WERI-Rb-1 (cell line): Measurements from ENCODE around the gene PIP5K1C.

Experiments
- DNase-seq: peaks from one replicate; pipeline ENCODE4 v3.0.0-alpha.2; 2020
- H3K27ac ChIP-seq: fragments of 250-450 bp; sonication (Bioruptor Pico); 2 replicates; pipeline ENCODE4 v1.5.1; 2020; ENCODE audit warnings: mild to moderate bottlenecking, moderate library complexity
- H3K27me3 ChIP-seq: fragments of 250-450 bp; sonication (Bioruptor Pico); 2 replicates; pipeline ENCODE4 v1.5.1; 2021; ENCODE audit warnings: mild to moderate bottlenecking, low read depth, moderate library complexity; ENCODE audit not compliant: insufficient read depth, severe bottlenecking
- H3K36me3 ChIP-seq: fragments of 250-450 bp; sonication (Bioruptor Pico); 2 replicates; pipeline ENCODE4 v1.5.1; 2020; ENCODE audit warnings: mild to moderate bottlenecking, moderate library complexity
- H3K4me3 ChIP-seq: 2 replicates; pipeline ENCODE4 v1.5.1; 2011; ENCODE audit warnings: low read depth, mild to moderate bottlenecking, control low read depth, low read length
- H3K9me3 ChIP-seq: fragments of 250-450 bp; sonication (Bioruptor Pico); 2 replicates; pipeline ENCODE4 v1.5.1; 2021; ENCODE audit warnings: mild to moderate bottlenecking, moderate library complexity; ENCODE audit not compliant: severe bottlenecking
- TF ChIP-seq, protein P1 (sequence below): IDR thresholded peaks from 2 replicates; pipeline ENCODE4 v1.5.1; 2011; ENCODE audit warnings: low read depth, mild to moderate bottlenecking, control low read depth, inconsistent platforms, low read length

Gene PIP5K1C

DNA sequence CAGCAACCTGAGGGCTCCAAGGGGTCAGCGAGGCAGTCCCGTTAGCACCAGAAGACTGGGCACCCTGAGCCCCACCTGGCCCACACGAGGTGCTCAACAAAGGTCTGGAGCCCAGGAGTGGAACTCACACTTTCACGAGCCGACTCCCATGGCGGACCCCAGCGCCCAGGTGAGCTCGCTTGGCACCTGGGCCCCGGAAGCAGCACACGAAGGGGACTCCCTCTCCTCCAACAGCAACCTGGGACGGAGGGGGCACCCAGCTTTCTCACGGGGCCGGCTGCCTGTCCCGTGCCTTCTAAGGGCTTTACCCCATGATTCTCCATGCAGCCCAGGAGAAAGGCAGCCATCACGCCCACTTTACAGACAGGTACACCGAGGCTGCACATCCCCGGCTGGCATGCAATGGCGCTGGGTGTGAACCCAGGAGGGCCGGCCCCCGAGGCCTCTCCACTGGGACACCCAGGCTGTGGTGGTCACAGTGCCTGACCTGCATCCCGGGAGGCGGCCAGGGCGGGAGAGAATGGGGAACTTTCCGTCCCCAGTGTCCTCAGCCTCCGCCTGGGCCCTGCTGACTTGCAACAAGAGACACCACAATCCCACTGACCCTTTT lies 5.0 kb downstream of the PIP5K1C start:
- no peak for DNase-seq

GRCh38 chr19:3694361-3695123 lies 5.7 kb downstream of the PIP5K1C start:
- TF ChIP-seq, protein P1, sequence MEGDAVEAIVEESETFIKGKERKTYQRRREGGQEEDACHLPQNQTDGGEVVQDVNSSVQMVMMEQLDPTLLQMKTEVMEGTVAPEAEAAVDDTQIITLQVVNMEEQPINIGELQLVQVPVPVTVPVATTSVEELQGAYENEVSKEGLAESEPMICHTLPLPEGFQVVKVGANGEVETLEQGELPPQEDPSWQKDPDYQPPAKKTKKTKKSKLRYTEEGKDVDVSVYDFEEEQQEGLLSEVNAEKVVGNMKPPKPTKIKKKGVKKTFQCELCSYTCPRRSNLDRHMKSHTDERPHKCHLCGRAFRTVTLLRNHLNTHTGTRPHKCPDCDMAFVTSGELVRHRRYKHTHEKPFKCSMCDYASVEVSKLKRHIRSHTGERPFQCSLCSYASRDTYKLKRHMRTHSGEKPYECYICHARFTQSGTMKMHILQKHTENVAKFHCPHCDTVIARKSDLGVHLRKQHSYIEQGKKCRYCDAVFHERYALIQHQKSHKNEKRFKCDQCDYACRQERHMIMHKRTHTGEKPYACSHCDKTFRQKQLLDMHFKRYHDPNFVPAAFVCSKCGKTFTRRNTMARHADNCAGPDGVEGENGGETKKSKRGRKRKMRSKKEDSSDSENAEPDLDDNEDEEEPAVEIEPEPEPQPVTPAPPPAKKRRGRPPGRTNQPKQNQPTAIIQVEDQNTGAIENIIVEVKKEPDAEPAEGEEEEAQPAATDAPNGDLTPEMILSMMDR: no peak
- H3K4me3 ChIP-seq: no peak overlapping the region
- no peaks in the 10 kb centered on the region for H3K27me3 ChIP-seq
- no peaks in the 10 kb centered on the region for H3K9me3 ChIP-seq
- no peak for DNase-seq
- peak overlapping the region; percentile 98 for H3K27ac ChIP-seq
- peaks cover 61% of the 10 kb centered on the region for H3K36me3 ChIP-seq

More for the DNA sequence above, 5.0 kb downstream of the PIP5K1C start:
- Histone ChIP-seq H3K27me3 (no peaks in the 10 kb centered on the region), H3K9me3 (no peaks in the 10 kb centered on the region), H3K4me3 (no peak overlapping the region), H3K36me3 (peaks cover 55% of the 10 kb centered on the region), H3K27ac (peak overlapping the region; percentile 98)
- TF ChIP-seq, protein P1: no peak

GRCh38 chr19:3693025-3693925 lies 7.0 kb downstream of the PIP5K1C start:
- H3K27me3 ChIP-seq: no peaks in the 10 kb centered on the region
- peak; percentile 98 for DNase-seq
- H3K9me3 ChIP-seq: no peaks in the 10 kb centered on the region
- peak overlapping the region; percentile 98 for H3K27ac ChIP-seq
- TF ChIP-seq, protein P1: no peak
- H3K4me3 ChIP-seq: peak overlapping the region; percentile 3
- H3K36me3 ChIP-seq: peaks cover 64% of the 10 kb centered on the region

DNA sequence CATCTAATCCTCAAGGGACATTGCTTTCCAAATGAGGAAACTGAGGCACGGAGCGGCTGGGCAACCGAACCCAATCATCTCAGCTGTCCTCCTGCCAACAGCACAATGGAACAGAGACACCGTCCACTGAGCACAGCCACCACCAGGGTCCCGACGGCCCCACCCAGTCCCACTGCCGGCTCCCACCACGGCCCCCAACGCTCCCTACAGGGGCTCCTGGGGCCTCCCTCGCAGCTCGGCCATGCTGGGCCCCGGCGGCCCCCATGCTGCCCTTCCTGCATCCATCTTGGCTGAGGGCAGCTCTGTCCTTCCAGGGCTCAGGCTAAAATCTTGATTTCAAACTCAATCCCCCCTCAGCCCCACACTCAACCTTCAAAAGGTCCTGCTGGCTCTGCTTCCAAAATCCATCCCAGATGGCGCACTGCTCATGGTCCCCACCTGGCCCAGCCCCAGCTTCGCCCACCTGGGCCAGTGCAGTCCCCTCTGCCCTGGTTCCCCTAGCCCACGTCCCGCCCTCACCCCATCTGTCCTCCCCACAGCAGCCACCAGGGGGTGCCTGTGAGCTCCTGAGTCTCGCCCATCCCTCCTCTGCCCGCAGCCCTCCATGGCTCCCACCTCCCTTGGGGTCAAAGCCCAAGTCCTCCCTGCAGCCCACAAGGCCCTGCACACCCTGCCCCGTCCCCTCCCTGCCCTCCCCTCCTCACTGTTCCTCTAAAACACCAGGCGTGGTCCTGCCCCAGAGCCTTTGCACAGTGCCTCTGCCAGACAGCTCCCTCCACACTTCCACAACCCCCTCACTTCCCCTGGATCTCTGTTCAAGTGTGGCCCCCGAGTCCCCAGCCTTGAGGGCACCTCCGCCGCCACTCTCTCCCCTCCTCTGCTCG lies 7.9 kb downstream of the PIP5K1C start:
- H3K4me3 ChIP-seq: no peak overlapping the region; the same call in 1 of the 2 replicates
- DNase-seq: peak; percentile 77

More for the DNA sequence above, 7.9 kb downstream of the PIP5K1C start:
- TF ChIP-seq, protein P1: peak; percentile 91
- H3K27me3 ChIP-seq: no peaks in the 10 kb centered on the region
- H3K9me3 ChIP-seq: no peaks in the 10 kb centered on the region
- peak overlapping the region; percentile 98 for H3K27ac ChIP-seq
- H3K36me3 ChIP-seq: peaks cover 60% of the 10 kb centered on the region
